ENCODE measurements around the gene PGLYRP1.

PGLYRP1 gene

DNA sequence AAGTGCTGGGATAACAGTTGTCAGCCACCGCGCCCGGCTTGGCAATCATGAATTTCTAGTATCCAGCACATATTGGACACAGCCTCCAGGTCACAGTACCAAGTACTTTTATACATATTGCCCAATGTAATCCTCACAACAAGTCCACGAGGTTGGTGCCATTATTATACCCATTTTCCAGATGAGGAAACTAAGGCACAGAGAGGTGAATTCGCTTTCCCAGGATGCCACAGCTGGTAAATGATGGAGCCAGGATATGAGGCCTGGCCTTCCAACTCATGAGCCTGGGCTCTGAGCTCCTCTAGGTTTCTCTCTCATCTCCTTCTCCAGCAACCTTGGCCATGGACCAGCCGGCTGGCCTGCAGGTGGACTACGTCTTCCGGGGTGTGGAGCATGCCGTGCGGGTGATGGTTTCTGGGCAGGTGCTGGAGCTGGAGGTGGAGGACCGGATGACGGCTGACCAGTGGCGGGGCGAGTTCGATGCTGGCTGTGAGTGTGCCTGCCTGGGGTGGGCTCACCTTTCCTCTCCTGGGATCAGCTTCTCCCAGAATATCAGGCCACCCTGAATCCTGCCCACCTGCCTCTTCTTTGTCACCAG, 20.1 kb downstream of the PGLYRP1 start:
- DNase-seq (ENCODE audit: low spot score) (no peak), FAIRE-seq (no peak)

DNA sequence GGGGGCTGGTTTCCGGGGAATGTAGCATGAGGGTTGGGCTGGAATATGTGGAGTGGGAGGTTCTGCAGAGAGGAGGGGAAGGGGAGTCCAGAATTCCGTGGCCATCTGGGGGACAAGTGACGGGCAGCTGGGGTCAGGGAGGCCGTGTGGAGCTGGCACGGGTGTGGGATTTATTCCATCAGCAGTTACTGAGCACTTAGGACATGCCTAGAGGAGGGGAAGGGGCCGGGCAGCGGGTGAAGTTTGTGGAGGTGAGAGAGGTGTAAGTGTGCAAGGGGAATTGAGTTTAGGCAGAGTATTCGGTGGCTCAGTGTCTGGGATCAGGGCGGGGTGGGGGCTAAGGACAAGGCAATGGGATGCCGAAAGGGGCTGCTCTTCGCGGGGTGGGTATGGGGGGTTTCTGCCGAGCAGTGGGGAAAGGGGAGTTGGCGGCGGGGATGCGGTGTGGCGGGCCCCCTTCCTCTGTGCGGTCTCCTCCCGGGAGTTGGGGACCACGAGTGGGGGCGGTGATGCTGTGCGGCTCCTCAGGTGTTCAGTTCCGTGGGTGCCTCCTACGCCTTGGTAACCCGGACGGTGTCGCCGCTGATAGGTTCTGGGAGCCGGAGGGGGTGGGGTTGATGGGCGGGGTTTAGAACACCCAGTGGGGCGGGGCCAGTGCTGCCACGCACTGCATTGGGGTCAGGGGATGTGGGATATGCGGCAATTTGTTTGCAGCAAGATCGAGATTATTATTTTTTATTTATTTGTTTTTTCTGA, 22.2 kb downstream of the PGLYRP1 start:
- no peak for FAIRE-seq

DNA sequence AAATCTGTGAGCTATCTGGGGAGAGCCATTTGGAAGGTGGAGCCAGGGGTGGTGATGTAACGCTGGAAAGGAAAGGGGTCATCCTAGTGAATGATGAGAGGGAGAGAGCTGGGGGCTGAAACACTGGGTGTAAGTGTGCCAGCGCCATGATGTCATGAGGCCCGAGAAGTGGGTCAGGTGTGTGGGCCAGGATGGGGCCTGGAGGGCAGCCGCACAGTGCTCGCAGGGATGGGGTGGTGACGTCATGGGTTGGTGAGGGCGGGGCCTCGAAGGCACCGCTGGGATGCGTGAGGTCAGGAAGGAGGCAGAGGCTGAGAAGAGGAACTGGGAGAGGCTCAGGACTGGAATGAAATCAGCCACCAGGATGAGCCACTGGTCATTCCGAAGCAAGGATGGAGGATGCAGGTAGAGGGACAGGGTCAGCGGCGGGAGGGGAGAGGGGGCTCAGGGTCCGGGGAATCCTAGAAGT, 23.2 kb downstream of the PGLYRP1 start:
- DNase-seq (ENCODE audit: low spot score) (no peak), FAIRE-seq (no peak)

More for the DNA sequence above, 22.2 kb downstream of the PGLYRP1 start:
- DNase-seq (ENCODE audit: low spot score), result no peak

DNA sequence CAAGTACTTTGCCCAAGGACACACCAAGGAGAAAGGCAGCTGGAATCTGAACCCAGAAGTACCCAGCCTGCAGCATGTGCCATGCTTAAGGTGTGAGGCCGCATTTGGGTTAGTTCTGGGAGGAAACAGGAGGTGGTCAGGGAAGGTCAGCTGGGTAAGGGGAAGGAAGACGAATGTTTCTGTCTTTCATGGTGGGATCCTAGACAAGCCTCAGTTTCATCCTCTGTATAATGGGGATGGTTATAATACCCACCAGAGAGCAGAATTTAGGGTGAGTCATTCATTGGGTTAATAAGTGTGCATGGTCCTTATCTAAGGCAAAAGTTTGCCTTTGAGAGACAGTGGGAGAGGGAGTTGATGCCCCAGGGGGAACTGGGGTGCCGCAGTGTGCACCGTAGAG, 24.0 kb downstream of the PGLYRP1 start:
- DNase-seq (ENCODE audit: low spot score), result no peak
- no peak for FAIRE-seq

DNA sequence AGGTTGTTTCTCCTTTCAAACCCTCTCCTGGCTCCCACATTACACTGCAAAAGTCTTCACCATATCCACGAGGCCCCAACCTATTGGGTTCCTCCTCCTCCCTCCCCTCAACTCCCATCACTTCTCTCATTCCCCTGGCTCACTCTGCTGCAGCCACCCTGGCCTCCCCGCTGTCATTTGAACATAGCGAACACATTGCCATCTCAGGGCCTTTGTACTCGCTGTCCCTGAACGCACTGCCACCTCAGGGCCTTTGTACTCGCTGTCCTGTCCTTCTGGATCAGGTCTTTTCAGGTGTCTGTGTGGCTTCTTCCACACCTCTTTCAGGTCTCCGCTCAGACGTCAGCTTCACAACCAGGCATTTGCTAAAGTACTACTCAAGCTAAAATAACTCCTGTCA, 25.9 kb downstream of the PGLYRP1 start:
- DNase-seq (ENCODE audit: low spot score), result no peak
- no peak for FAIRE-seq

DNA sequence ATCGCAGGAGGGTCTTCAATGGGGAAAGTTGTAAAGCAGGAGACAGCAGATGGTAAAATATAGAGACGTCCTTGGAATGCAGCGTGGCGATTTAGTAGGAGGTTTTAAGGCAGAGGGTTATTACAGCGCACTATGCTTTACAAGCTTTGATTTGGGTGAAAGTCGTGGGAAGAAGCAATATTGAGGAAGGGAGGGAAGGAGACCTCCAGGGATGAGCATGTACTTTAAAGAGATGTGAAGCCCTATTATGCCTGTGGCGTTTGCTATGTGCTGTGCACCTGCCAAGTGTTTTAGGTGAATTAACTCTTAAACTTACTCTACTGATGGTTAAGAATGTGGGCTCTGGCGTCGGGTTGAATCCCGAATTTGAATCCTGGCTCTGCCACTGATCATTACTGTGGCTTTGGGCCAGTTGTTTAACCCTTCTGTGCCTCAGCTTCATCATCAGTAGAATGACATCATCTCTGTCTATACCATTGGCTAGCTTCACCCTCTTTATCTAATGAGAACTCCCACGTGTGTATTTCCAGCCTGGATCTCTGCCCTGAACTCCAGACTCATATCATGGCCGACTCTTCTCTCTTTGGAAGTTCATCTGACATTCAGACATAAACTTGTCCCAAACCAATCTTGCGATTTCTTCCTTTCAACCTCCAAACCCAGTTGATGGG, 27.0 kb downstream of the PGLYRP1 start:
- DNase-seq (ENCODE audit: low spot score) (peak; percentile 42), FAIRE-seq (no peak)

DNA sequence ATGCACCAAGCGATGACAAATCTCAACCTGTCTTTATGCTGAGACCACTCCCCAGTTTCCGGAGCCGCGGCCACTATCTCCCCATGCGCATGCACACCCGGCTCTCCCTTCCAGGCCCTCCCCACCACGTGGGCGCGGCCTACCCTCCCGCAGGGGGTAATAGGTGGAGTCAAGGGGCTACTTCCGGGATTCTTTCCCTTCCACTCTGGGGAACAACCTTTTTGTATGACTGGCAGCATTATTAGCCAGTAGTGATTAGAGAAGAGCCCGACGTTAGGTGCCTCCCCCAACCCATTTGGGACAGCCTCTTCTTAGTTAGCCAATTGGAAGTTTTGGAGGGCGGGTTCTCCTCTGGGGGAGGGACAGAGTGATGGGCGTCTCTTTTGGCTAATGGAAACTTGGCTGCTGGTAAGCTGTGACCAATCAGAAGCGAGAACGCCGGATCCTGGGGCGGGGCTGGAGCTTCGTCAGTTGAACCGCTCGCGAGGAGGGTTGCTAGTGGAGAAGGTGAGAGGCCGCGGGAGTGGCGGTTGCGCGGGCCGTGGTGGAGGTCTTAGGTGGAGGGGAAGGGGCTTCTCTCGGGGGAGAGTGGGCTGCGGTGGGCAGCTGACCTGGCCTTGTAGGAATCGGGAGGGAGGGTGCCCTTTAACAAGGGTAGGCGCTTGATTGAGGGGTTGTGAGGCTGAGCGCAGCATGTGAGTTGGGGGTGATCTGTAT, 27.7 kb downstream of the PGLYRP1 start, which contains the start of gene CCDC61:
CCDC61 (plus strand) TSS at position 470 of the 717 bp plus-strand sequence. CDS start 7,552 bp downstream, outside the sequence.
- FAIRE-seq, result peak; percentile 93
- DNase-seq (ENCODE audit: low spot score), result peak; percentile 99

DNA sequence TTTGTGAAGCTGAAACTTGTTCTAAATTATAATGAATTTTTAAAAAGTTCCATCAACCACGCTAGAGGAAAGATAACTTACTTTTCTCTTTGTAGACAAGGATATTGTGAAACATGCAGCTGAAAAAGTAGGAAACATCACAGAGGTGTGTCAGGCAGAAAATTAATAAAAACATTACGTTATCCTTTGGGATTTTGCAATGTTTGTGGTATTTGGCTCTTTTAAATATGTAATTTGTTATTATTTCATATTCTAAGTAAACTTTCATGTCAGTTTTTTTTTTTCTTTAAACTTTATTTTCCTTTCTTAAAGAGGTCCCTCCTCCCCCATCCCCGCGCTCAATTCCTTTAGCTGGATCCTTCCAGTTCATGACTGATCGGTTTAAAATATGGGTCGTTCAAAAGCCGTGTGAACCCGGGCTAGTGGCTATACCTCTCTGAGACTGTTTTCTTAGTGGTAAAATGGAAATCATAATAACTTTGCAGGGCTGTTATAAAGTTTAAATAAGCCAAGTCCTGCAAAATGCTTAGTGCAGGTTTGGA, 28.3 kb downstream of the PGLYRP1 start:
- FAIRE-seq, result no peak

DNA sequence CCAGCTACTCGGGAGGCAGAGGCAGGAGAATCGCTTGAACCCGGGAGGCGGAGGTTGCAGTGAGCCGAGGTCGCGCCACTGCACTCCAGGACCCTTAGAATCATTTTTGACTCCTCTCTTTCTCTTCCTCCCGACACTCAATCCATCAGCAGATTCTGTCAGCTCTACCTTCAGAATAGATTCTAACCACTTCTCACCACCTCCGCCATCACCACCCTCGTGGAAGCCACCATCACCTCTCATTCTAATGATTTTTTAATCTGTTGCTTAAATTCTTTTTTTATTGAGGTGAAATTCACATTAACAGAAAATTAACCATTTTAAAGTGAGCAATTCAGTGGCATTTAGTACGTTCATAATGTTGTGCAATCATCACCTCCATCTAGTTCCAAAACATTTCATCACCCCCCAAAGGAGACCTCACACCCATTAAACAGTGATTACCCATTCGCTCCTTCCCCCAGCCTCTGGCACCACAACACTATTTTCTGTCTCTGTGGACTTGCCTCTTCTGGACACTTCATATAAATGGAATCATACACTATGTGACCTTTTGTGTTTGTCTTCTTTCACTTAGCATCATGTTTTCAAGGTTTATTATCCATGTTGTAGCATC, 32.6 kb downstream of the PGLYRP1 start:
- FAIRE-seq (no peak), DNase-seq (ENCODE audit: low spot score) (no peak)

More for the DNA sequence above, 28.3 kb downstream of the PGLYRP1 start:
- no peak for DNase-seq (ENCODE audit: low spot score)

DNA sequence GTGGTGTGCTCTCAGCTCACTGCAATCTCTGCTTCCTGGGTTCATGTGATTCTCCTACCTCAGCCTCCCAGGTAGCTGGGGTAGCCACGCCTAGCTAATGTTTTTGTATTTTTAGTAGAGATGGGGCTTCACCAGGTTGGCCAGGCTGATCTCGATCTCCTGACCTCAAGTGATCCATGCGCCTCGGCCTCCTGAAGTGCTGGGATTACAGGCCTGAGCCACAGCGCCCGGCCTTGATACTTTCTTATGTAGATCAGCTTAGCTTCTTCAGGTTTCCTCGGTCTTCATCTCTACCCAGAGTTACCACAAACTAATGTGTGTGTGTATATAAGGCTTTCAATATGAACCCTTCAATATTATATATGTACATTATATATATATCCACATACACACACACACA, 37.5 kb downstream of the PGLYRP1 start:
- DNase-seq (ENCODE audit: low spot score) (no peak), FAIRE-seq (no peak)

DNA sequence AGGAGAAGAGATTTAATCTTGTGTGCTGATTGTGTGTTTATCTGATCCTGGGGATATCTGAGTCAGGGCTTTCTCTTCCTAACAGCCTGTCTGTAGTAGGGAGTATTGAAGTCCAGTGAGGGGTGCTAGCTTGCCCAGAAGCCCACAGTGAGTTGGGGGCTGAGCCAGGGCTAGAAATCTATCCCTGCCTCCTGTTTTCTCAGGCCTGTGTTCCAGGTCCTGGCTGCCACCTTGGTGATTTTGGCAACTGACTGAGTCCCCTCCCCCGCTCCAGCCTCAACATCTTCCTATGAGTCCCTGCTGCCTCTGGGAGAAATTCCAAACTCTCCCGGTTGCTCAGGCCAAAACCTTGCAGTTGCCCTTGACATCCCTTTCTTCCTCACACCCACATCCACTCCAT, 41.5 kb downstream of the PGLYRP1 start:
- DNase-seq (ENCODE audit: low spot score), result no peak

DNA sequence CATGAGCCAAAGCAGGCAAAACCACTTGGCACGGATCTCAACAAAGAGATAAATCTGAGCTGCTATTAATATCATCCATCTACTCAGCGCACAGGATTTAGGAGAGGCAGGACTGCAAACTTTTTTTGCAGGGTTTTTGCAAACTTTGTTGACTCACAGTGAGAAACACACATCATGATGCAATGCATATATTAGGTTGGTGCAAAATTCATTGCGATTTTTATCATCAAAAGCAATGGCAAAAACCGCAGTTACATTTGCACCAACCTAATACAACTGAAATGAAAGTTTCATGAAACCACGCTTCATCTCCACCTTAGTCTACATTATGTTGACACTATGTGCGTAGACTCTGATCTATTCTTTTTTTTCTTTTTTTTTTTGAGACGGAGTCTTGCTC, 44.7 kb downstream of the PGLYRP1 start:
- FAIRE-seq (no peak), DNase-seq (ENCODE audit: low spot score) (no peak)

More for the DNA sequence above, 41.5 kb downstream of the PGLYRP1 start:
- FAIRE-seq, result no peak

DNA sequence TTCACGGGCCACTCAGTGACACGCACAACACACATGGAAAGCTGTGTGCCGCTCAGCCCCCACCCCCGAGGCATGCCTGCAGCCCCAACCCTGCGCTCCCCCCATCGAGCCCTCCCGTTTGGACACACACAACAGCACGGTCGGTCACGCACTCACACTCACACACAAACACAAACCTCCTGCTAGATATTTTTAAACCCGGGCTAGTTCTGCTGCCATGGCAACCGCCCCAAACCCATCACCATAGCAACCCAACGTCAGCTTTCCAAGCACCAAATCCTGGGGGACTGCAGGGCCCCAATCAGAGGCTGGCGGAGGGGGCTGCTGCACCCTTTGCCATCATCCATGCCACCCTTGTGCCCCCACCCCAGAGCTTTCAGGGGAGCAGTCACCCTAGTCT, 46.7 kb downstream of the PGLYRP1 start:
- no peak for FAIRE-seq

DNA sequence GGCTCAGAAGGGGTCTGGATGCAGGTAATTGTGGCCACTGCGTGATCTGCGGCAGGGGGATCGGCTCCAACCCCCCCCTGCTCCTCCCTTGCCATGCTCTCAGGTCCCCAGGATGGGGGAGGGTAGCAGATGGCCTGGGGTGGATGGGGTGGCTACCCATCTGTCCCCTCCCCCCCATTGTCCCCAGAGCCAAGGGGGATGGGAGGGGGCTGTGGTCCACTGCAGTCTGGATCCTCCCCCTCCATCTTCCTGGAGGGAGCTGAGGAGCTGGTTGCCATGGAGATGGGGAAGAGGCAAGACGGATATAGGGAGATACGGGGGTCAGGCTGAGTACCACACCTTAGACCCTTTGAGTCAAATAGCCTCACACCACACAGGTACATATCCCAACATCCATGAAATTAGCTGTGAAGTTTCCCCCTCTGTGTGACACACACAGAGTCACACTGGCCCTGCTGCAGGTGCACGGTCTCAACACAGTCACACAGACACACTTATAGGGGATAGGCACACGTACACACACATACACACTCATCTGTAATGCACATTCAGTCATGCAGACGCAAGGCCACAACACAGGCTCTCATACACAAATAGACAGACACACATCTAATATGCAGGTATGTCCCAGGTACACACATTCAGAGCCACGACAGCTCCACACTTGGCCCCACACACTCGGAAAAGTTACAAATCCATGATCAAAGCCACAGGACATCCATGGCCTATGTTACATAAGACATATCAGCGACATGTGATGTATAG, 47.4 kb downstream of the PGLYRP1 start:
- FAIRE-seq, result no peak
- no peak for DNase-seq (ENCODE audit: low spot score)

More for the DNA sequence above, 46.7 kb downstream of the PGLYRP1 start:
- no peak for DNase-seq (ENCODE audit: low spot score)

DNA sequence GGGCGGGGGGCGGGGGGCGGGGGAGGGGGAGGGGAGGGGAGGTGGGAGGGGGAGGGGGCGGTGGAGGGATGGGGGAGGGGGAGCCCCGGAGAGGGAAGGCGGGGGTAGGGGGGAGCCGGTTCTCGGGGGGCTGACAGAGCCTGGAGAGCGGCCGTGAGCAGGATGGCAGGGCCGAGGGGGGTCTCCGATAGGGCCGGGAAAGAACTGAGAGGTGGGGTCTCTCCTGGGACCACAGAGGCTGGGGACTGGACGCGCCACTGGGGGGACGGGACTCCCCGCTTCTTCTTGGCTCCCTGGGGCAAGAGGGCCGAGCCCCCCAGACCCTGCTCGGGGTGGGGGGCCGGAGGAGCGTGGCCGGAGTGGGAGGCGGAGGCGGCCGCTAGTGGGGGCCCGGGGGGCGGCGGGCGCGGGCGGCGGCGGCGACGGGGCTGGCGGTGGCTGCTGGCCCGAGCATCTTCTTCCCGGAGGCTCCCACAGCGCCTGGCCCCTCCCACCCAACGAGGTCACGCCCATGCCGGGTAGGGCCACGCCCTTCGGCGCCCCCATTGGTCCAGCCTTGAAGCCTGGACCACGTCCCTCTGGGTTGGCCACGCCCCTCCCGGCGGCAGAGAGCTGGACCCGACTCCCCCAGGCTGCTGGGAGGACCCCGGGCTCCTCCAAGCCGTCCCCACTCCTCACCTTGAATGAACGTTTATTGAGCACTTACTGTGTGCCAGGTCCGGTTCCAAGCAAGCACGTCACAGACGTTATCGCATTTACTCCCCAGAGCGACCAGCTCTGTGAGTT, 49.1 kb downstream of the PGLYRP1 start, which contains the start of gene NOVA2:
NOVA2 (minus strand) TSS at position 313 of the 786 bp plus-strand sequence. CDS start 514 bp downstream, outside the sequence.
- no peak for FAIRE-seq
- no peak for DNase-seq (ENCODE audit: low spot score)

DNA sequence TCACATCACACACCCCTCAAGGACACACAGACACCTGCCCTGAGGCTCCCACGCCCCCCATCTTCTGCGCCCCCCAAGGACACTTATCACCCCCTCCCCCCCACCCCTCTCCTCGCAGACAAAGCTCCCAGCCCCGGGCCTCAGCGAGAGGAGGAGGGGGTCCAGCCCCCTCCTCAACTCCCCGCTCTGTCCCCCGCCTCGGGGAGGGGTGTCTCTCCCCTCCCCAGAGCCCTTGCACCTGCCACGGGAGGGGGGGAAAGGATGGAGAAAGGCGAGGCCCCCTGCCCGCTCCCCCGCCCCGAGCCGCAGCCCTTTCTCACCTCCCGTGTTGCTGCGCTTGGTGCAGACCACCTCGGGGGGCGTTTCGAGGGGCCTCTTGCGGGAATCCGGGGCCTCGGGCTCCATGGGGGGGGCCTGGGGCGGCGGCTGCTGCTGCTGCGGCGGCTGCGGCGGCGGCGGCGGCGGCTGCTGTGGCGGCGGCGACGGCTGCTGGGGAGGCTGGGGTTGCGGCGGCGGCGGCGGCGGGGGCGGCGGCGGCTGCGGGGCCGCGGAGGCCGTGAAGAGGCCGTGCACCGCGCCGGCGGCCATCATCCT, 49.8 kb downstream of the PGLYRP1 start:
- DNase-seq (ENCODE audit: low spot score) (no peak), FAIRE-seq (no peak)

DNA sequence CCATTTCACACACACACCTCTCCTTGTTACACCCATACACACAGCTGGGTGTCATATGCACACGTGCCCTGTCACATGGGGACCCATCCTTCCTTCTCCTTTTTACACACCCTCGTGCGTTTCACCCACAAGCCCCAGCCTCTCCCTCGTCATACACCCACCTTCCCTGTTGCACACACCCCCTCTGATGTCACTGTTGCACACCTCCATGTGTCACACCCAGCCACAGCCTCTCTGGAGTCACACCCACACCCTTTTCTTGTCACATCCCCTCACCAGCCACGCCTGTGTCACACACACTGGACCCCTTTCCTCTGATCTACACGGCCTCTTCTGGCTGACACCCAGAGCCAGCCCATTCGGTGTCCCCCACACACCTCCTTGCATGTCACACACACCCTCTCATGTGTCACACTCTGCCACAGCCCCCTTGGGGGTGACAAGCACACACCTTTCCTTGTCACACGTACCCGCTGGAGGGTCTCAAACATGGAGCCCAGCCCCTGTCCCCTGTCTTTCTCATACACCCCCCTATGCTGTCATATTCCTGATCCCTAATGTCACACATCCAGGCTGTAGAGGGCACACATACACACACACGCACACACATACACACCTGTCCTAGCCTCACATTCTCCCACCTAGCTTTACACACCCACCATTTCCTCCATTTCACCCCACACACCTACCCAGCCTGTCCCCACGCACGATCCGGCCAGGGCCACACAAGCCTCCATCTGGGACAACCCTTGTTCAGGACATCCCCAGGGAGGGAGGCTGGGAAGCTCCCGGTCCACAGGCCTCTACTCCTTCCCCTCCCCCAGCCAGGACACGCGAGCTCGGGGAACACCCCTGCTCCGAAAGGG, 50.5 kb downstream of the PGLYRP1 start:
- DNase-seq (ENCODE audit: low spot score) (no peak), FAIRE-seq (no peak)

Data from RCC 7860 (cell line).